Keratinocyte (primary cell): ENCODE data around the gene CXCR2. TPM values are rescaled to one million over a fixed set of nuclear protein-coding genes. Genes with fewer than 3 reads are reported as not detected.

ENCODE experiments used
- DNase-seq: peaks from one replicate; pipeline ENCODE4 v3.0.0-alpha.2; 2011; ENCODE audit warnings: low read depth, missing footprints, low spot score
- FAIRE-seq: peaks from 2 replicates; lab custom pipeline; 2011; peaks lifted over from hg19 to GRCh38; lab: Jason Lieb, UNC
- H2AFZ ChIP-seq: 2 replicates; pipeline ENCODE4 v1.6.0; 2012; ENCODE audit warnings: low read length, control low read depth, inconsistent platforms; ENCODE audit not compliant: control insufficient read depth
- H3K27ac ChIP-seq: 2 replicates; pipeline ENCODE4 v1.5.1; 2011; ENCODE audit warnings: low read length; ENCODE audit not compliant: control insufficient read depth, insufficient read depth
- H3K27me3 ChIP-seq: 3 replicates; pipeline ENCODE4 v1.6.0; 2011; ENCODE audit warnings: low read length; ENCODE audit not compliant: control insufficient read depth, insufficient read depth; ENCODE audit errors: extremely low read depth
- H3K36me3 ChIP-seq, 2 experiments: 2 replicates in 1 of 2; 3 replicates in 1 of 2; pipeline ENCODE4 v1.5.1; 2011; ENCODE audit warnings: low read length in 2 of 2, mild to moderate bottlenecking in 1 of 2; ENCODE audit not compliant: control insufficient read depth in 2 of 2, insufficient read depth in 2 of 2; ENCODE audit errors: extremely low read depth in 1 of 2
- H3K4me1 ChIP-seq: 3 replicates; pipeline ENCODE4 v1.5.1; 2011; ENCODE audit warnings: low read length; ENCODE audit not compliant: control insufficient read depth, insufficient read depth; ENCODE audit errors: extremely low read depth
- H3K4me2 ChIP-seq: 3 replicates; pipeline ENCODE4 v1.6.0; 2011; ENCODE audit warnings: low read depth, low read length; ENCODE audit not compliant: control insufficient read depth, insufficient read depth; ENCODE audit errors: extremely low read depth
- H3K4me3 ChIP-seq, 3 experiments: fragments of 200-600 bp in 1 of 3; sonication (generic) in 1 of 3; 2 replicates in 2 of 3; 3 replicates in 1 of 3; pipeline ENCODE4 v1.5.1; 2011 to 2016; ENCODE audit warnings: low read length in 3 of 3, mild to moderate bottlenecking in 3 of 3, control low read depth in 2 of 3, inconsistent platforms in 1 of 3, low read depth in 1 of 3, mixed read lengths in 1 of 3, mixed run types in 1 of 3, moderate library complexity in 1 of 3; ENCODE audit not compliant: control insufficient read depth in 2 of 3, insufficient read depth in 2 of 3; ENCODE audit errors: extremely low read depth in 1 of 3
- H3K79me2 ChIP-seq: 2 replicates; pipeline ENCODE4 v1.6.0; 2012; ENCODE audit warnings: low read length; ENCODE audit not compliant: control insufficient read depth, insufficient read depth
- H3K9ac ChIP-seq: 3 replicates; pipeline ENCODE4 v1.6.0; 2011; ENCODE audit warnings: low read length; ENCODE audit not compliant: control insufficient read depth, insufficient read depth; ENCODE audit errors: extremely low read depth
- H3K9me1 ChIP-seq: 3 replicates; pipeline ENCODE4 v1.6.0; 2011; ENCODE audit warnings: low read length; ENCODE audit not compliant: control insufficient read depth, insufficient read depth; ENCODE audit errors: extremely low read depth
- H3K9me3 ChIP-seq: 2 replicates; pipeline ENCODE4 v1.5.1; 2012; ENCODE audit warnings: low read depth, low read length; ENCODE audit not compliant: control insufficient read depth
- H4K20me1 ChIP-seq: 3 replicates; pipeline ENCODE4 v1.6.0; 2011; ENCODE audit warnings: low read length; ENCODE audit not compliant: control insufficient read depth, insufficient read depth; ENCODE audit errors: extremely low read depth
- EZH2 ChIP-seq: IDR thresholded peaks from one replicate; pipeline ENCODE4 v1.6.1; 2012; ENCODE audit warnings: inconsistent platforms, mild to moderate bottlenecking, low read length, moderate library complexity
- dilution Hi-C: fragments of 300-500 bp; cut with MboI; formaldehyde crosslinking; loops from one replicate; pipeline ENCODE4 v1.7.0; 2020; ENCODE audit warnings: low sequenced_read_pairs; ENCODE audit not compliant: extremely low pct_ligation_motif_present
- polyA plus RNA-seq, 5 experiments: library from polyadenylated mRNA; depleted of rRNA in 3 of 5; stranded (reverse) in 3 of 5; stranded (forward) in 1 of 5; unstranded in 1 of 5; fragments of >200 nt; gene quantifications; 1 replicate in 1 of 5; 2 replicates in 3 of 5; 3 replicates in 1 of 5; pipeline versions ENCODE4 v1.2.1 to v1.2.3, GENCODE V29; 2011 to 2012; ENCODE audit warnings: missing spikeins in 2 of 5, low read depth in 1 of 5, low replicate concordance in 1 of 5
- TF ChIP-seq, protein P1 (sequence below), 3 experiments: IDR thresholded peaks in 1 of 3; conservative IDR thresholded peaks in 1 of 3; optimal IDR thresholded peaks in 1 of 3; 2 replicates in 2 of 3; 3 replicates in 1 of 3; pipeline versions ENCODE3 to v1.5.1; 2011; ENCODE audit warnings: low read length in 3 of 3, mild to moderate bottlenecking in 3 of 3, moderate library complexity in 2 of 3, control low read depth in 1 of 3, inconsistent platforms in 1 of 3; ENCODE audit not compliant: insufficient read depth in 2 of 3; ENCODE audit errors: extremely low read depth in 1 of 3

The CXCR2 gene
- polyA plus RNA-seq, 1 donor (not counting 4 experiments of a cell fraction or from before 2014, with no cell fraction given): 1.4 TPM

DNA sequence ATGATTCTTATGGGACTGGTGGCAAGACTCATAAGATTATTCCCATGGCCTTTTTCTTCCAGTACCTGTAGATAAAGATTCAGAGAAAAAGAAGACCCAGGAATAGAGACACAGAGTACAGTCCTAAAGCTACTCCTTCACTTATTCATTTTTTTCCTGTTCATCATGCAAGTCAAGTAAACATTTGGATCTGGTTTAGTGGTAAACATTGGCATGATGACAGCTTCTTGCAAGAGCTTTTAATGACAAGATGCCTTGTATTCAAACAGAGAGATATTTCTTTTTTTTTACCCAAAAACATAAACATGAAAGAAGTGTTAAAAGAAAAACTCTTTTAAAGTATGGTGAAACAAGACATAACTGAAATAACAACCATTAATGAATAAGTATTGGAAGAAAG lies 20.2 kb downstream of the CXCR2 start:
- H3K4me2 ChIP-seq: no peak overlapping the region
- FAIRE-seq (no peak), DNase-seq (no peak)
- no peaks in the 10 kb centered on the region for H3K27me3 ChIP-seq
- H4K20me1 ChIP-seq: no peaks in the 10 kb centered on the region
- no peaks in the 10 kb centered on the region for H3K4me1 ChIP-seq
- no peaks in the 10 kb centered on the region for H3K9me3 ChIP-seq
- H3K27ac ChIP-seq: no peak overlapping the region
- dilution Hi-C loops: no loop called here
- H3K9ac ChIP-seq: no peak overlapping the region
- H2AFZ ChIP-seq: no peak overlapping the region
- H3K79me2 ChIP-seq: no peaks in the 10 kb centered on the region
- H3K9me1 ChIP-seq: no peaks in the 10 kb centered on the region
- no peak overlapping the region for H3K4me3 ChIP-seq
- no peaks in the 10 kb centered on the region for H3K36me3 ChIP-seq
- TF ChIP-seq, protein P1, sequence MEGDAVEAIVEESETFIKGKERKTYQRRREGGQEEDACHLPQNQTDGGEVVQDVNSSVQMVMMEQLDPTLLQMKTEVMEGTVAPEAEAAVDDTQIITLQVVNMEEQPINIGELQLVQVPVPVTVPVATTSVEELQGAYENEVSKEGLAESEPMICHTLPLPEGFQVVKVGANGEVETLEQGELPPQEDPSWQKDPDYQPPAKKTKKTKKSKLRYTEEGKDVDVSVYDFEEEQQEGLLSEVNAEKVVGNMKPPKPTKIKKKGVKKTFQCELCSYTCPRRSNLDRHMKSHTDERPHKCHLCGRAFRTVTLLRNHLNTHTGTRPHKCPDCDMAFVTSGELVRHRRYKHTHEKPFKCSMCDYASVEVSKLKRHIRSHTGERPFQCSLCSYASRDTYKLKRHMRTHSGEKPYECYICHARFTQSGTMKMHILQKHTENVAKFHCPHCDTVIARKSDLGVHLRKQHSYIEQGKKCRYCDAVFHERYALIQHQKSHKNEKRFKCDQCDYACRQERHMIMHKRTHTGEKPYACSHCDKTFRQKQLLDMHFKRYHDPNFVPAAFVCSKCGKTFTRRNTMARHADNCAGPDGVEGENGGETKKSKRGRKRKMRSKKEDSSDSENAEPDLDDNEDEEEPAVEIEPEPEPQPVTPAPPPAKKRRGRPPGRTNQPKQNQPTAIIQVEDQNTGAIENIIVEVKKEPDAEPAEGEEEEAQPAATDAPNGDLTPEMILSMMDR (optimal IDR thresholded peaks at IDR 0.05 in 1 of 3, IDR thresholded peaks at IDR 0.05 in 1 of 3, conservative IDR thresholded peaks at IDR 0.05 in 1 of 3; ENCODE audit: extremely low read depth in 1 of 3, insufficient read depth in 2 of 3, low read length in 3 of 3): no peak
- TF ChIP-seq EZH2: no peak

DNA sequence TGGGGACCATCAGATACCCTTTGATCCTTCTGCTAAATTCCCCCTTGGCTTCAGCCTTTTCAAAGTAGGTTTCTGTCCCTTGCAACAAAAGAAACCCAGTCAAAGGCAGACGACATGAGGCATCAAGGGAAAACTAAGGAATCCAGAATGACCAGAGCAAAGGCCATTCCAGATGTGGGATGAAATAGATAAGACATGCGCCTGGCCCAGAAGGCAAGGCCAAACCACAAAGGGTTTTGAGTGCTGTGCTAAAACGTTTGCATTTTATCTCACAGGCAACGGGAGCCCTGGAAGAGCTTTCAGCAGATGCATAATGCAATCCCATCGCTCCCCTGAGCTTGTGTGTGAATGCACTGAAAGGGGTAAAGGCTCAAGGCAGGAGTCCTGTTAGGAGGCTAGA lies 23.3 kb downstream of the CXCR2 start:
- H3K4me3 ChIP-seq: no peak overlapping the region
- H3K9me3 ChIP-seq: no peaks in the 10 kb centered on the region
- DNase-seq (no peak), FAIRE-seq (no peak)
- H4K20me1 ChIP-seq: no peaks in the 10 kb centered on the region
- no peaks in the 10 kb centered on the region for H3K27me3 ChIP-seq
- peaks cover 2% of the 10 kb centered on the region for H3K9me1 ChIP-seq
- no peak overlapping the region for H3K4me2 ChIP-seq
- no peak for TF ChIP-seq EZH2
- TF ChIP-seq, protein P1 (optimal IDR thresholded peaks at IDR 0.05 in 1 of 3, IDR thresholded peaks at IDR 0.05 in 1 of 3, conservative IDR thresholded peaks at IDR 0.05 in 1 of 3; ENCODE audit: extremely low read depth in 1 of 3, insufficient read depth in 2 of 3, low read length in 3 of 3): no peak
- peaks cover 20% of the 10 kb centered on the region for H3K4me1 ChIP-seq
- H3K27ac ChIP-seq: no peak overlapping the region
- dilution Hi-C loops: no loop called here
- H2AFZ ChIP-seq: no peak overlapping the region
- H3K9ac ChIP-seq: no peak overlapping the region
- H3K79me2 ChIP-seq: no peaks in the 10 kb centered on the region
- no peaks in the 10 kb centered on the region for H3K36me3 ChIP-seq
